G401 (cell line): ENCODE measurements around the gene SHROOM3. TPM values are rescaled to one million over a fixed set of nuclear protein-coding genes. Genes with fewer than 3 reads are reported as not detected.
A peak's percentile ranks its signal among the peaks of the same experiment; 100 is the strongest.

ENCODE experiments used
- DNase-seq: peaks from one replicate; pipeline ENCODE4 v3.0.0-alpha.2; 2015; ENCODE audit warnings: low spot score
- in situ Hi-C: cut with HindIII; loops from 2 replicates; pipeline ENCODE4 v1.10.0; 2016; ENCODE audit warnings: low sequenced_read_pairs, mixed read lengths
- total RNA-seq: library from RNA; depleted of rRNA; stranded (reverse); fragments of >200 nt; shearing (Covaris generic); gene quantifications from 2 replicates; pipeline ENCODE4 v1.2.3, GENCODE V29; 2014

The SHROOM3 gene
- total RNA-seq, 1 experiment from 2014 or later: 58.4 TPM

DNA sequence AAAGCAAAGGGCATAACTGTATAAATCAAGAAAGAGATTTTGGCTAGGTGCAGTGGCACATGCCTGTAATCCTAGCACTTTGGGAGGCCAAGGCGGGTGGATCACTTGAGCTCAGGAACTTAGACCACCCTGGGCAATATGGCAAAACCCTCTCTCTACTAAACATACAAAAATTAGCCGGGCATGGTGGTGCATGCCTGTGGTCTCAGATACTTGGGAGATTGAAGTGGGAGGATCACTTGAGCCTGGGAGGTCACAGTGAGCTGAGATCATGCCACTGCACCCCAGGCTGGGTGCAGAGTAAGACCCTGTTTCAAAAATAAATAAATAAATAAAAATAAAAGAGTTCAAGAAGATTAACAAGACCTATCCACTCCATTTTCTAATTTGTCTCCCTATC, 235.6 kb downstream of the SHROOM3 start:
- in situ Hi-C loops: no loop called here
- DNase-seq: no peak

DNA sequence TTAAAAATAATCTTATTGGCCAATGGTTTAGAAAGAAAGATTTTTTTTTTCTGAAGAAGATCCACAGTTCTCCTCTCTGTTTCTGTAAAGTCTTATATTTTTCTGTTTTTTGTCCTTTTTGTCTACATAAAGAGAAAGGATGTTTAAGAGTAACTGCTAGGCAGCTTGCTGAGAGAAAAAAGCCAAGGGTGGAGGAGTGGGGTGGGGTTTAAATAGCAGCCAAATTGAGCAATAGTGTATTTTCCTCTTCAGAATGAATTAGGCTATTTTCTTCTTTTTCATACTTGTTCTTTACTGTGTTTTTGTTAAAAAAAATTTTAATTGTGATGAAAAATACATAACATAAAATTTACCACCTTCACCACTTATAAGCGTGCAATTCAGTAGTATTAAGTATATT, 238.3 kb downstream of the SHROOM3 start:
- in situ Hi-C loops: no loop called here

DNA sequence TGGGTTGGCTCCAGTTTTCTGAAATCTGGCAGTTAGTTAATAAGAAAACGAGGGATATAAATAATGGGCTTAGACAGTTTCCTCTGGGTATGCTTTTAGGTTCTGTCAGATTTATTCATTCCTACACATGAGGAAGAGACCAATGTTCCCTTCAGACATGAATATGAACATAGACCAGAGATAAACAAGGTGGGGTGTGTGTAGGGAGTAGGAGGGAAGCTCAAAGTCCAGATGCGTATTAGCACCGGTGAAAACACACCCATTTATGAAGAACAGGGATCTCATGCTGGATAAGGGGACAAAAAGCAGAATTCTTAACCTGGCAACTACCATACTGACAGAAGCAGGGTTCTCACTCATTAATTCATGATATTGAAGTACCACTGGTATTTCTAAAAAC, 240.0 kb downstream of the SHROOM3 start:
- no peak for DNase-seq
- in situ Hi-C loops: no loop called here

More for the DNA sequence above, 238.3 kb downstream of the SHROOM3 start:
- no peak for DNase-seq

DNA sequence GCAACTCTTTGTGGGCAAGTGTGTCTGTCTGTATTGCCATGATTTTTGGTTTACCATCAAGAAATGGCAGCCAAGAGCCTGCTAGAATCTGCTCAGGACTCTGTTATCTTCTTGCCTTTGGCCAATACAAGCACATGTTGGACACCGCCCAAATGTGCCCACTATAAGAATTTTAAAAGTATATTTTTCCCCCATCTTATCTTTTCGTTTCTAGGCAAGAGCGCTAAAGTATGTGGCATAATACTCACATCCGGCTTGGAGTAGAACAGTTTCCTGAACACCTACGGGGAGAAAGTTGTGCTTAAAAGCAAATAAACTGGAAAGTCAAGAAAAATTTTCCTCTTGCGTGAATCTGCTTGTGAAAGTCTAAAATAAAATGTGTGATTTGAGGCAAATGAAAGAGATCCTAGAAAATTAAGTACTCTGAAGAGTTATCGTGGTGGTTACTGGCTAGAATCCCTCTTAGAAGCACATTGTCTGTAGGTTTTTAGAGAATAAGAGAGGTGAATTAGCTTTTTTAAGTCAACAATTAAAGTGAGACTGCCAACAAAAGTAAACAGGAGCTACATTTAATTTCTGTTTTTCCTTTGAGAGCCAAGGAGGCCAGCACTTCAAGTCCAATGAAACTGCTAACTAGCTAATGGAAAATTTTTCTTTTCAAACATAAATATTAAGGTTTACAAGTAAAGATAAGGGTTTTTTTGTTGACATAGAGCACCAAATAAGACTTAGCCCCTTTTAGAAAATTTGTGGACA, 242.7 kb downstream of the SHROOM3 start:
- in situ Hi-C loops: no loop called here

DNA sequence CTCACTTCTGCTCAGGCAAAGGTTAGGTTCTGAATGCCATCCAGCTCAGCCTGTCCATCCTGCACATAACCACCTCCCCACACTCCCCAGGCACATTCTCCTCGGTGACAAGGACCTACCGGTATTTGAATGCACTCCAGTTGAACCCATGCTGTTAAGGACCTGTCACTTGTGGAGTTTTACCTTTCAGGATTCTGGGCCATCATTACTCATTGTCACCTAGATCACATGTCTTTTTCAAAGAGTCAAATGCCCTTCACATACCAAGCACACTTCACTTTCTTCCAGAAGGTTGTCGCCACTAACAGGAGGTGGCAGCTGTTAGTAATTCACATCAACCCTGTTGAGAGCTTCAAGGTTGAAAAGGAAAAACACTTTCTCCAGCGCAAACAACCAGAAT, 244.7 kb downstream of the SHROOM3 start:
- in situ Hi-C loops: no loop called here
- no peak for DNase-seq

More for the DNA sequence above, 242.7 kb downstream of the SHROOM3 start:
- DNase-seq: no peak

DNA sequence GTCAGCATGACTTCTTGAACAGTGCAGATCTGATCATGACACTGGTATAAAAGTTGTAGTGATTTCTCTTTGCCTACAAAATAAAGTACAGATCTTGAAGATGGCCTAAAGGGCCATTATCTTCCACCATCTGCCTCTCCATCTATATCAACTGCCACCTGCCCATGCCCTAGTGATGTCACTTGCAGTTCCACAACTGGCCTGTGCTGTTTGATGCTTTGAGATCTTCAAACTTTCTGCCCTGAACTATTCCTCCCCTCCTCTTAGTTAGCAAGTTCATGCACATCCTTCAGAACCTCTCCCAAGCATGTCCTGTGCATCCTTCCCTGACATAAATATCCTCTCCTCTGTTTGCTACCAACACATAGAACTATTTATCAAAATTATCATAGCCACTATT, 245.9 kb downstream of the SHROOM3 start:
- no peak for DNase-seq
- in situ Hi-C loops: no loop called here

DNA sequence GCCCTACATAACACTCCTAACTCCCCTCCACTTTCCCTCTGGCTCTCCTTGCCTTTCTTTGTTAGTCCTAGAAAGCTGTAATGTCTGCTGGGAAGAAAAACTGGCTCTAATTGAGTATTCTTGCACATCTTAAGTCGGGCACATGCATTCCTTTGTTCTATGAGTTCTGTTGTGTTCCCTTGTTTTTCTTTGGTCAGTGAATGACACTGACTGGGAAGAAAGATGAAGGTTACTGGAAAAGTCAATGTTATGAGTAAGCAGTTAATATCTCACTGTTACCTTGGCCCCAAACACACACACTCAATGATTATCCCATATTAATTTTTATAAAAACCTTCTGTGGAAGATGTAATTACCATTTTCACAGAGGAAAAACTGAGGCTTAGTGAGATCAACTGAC, 247.0 kb downstream of the SHROOM3 start:
- in situ Hi-C loops: no loop called here

DNA sequence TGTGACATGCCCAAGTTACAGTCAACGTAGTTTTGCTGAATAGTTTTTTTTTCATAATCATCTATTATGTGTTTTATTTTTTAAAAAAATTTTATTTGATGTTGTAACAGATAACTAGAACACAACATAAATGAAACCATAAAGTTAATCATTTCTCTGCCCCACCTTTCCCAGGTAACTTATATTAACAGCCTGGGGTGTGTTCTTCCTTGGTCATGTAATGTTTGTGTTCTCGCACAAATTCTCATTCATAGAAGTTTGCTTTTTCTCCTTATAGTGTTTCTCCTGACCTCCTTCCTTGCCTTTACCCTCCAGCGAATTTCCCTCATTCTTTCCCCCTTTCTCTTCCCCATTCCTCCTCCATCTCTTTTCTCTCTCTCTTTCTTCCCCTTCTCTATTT, 248.1 kb downstream of the SHROOM3 start:
- in situ Hi-C loops: no loop called here
- no peak for DNase-seq

More for the DNA sequence above, 247.0 kb downstream of the SHROOM3 start:
- DNase-seq: no peak

DNA sequence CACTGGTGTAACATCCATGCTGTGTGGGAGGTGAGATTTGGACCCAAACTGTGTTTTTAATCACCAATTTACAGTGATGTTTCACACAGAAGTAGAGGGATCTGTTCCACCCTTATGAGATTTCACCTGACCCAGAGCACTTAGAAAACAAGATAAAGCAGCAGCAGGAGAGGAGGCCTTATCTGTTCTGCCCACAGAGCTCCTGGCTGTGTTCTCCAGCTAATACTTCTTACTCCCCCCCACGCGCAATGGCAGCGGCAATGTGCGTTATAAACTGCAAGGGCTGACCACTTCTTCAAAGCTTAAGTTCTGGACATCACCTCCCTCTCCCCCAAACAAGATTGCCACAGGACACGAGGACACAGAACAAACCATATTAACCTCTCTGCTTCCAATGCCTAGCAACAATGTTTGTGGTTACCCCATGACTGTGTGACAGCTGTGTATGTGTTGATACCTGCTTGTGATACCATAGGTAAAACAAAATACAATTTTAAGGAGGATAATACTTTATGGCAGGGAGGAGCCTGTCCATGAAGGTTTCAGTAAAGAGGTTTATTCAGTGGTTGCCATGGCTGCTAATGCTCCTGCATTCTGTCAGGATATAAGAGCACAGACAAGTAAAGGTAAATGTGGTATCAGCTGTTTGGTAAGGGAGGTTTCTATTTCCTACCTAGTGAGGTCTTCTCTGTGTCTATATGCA, 252.9 kb downstream of the SHROOM3 start:
- in situ Hi-C loops: no loop called here
- DNase-seq: peak; percentile 67

DNA sequence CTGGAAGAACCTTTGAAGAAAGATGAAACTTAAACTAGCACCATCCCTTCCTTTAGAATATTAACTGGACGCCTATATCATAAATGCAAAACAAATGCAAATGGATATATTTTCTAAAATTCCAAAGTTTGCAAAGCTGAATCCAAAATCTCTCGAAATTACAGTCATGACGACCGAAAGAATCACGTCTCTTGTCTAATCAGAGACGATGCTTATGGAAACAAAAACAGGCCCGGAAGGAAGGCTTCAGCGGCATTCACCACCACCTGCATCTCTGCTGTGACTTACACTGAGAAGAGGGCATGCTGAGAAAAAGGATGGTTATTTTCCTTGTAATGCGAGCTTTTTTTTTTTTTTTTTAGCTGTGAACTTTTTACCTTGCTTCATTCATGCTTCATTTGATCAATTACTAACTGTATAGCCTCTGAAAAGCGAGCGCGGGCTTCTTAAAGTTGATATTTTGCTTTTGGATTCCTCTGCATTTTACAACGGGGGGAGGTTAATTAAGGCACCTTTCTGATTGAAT, 253.7 kb downstream of the SHROOM3 start:
- in situ Hi-C loops: no loop called here
- DNase-seq: peak; percentile 76

DNA sequence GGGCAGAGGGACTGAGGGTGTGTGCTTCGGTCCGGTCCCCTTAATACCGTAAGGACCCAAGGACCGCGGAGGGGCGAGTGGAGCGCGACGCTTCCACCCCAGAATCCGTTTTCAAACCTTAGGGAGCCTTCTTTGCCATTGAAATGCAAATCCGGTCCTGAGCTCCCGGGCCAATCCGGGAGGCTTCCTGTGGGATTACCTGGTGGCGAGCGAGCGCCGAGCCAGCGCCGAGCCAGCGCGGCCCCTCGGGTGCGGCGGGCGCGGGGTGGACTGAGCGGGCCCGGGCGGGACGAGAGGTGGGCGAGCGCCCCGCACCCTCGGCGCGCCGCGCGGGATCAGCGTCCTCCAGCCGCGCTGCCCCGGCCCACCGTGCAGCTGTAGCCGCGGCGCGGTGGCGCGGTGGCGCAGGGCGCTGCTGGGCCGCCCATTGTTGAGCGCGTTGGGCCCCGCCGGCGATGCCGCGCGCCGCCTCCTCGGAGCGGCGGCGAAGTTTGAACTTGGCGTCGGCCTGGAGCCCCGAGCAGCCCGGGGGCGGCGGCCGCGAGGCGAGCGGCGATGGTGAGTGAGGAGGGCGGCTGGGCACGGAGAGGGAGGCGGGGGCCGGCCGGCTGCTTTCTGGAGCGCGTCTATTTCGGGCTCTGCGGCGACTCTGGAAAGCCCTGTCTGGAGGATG, 254.3 kb downstream of the SHROOM3 start:
- peak; percentile 71 for DNase-seq

DNA sequence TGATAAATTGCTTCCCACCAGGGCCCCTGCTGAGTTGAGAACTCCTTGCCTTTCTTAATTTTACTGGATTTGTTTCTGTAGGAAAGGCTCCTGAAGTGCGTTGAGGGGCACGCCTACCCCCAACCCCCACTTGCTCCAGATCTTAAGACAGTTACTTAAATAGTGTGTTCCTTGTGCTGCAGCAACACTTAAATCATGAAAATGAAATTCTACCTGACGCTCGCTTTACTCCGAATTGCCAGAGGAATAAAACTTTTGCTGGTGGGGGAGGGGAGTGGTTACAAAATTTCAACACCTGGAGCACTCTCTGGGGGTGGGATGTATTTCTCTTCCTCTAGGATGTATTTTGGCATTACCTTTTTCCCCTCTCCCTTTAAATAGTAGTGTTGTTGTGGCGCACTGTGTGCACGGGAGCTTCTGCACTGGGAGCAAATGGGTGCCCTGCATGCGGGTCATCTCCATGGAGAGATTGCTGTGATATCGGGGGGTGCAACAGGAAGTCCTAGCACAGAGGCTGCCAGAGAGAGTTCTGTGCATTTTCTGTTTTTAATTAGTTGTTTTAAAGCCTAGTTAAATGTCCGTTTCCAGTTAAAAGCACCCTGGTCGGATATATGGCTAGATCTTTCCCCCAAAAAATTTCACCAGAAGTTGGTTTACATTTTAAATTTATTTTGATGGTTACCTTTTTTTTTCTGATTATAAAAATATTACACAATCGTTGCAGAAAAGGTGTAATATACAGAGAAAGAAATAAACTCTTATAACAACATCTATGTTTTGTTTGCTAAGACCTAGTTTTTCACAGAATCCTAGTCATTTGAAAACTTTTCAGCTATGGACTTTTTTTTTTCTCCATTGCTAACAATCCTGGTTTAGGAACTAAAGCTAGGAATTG, 255.2 kb downstream of the SHROOM3 start:
- in situ Hi-C loops: no loop called here
- no peak for DNase-seq

More for the DNA sequence above, 254.3 kb downstream of the SHROOM3 start:
- in situ Hi-C loops: no loop called here

DNA sequence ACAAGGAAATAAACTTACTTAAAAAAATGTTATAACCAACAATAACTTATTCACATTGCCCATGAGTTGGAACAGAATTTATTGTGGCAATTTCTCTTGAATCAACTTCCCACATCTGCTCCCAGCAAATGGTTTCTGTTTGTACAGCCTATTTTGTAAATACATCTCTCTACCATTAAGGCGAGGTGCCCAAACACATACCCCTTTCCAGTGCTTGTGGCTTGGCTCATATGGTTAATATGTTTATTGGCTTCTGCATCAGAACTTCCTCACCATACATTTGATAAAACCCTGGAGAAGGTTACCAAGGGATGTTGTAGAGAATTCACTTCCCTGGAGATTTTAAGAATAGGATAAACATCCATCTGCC, 255.9 kb downstream of the SHROOM3 start:
- in situ Hi-C loops: no loop called here
- DNase-seq: peak; percentile 39

DNA sequence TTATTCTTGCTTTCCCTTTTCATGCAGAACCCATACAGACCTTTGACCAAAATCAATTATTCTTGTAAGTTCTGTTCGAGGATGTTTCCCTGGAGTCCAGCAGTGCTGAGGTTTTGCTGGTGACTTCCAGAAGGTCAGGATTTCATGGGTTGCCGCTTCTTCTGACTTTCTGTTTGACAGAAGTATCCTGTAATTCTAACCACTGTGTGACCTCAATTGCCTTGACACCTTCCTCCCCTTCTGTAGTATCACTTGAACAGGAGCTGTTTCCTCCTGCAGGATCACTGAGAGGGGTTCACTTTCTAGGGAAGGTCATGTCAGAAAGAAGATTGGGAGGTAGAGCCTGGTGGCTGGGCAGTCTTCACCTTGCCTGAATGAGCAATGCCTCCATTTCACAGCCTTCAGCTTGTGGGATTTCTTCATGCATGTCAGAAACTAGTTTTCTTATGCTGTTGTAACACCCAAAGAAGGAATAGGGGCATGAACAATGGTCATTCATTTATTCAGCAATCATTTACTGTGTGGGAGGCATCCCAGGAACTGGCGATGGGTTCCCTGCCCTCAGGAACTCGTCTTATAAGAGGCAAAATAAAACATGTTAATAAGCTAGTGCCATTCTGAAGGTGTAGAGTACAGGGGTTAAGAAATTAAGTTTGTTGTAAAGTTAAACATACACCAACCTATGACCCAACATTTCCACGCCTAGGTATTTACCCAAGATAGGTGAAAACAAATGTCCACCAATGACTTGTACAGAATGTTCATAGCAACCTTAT, 257.0 kb downstream of the SHROOM3 start:
- no peak for DNase-seq
- in situ Hi-C loops: no loop called here

DNA sequence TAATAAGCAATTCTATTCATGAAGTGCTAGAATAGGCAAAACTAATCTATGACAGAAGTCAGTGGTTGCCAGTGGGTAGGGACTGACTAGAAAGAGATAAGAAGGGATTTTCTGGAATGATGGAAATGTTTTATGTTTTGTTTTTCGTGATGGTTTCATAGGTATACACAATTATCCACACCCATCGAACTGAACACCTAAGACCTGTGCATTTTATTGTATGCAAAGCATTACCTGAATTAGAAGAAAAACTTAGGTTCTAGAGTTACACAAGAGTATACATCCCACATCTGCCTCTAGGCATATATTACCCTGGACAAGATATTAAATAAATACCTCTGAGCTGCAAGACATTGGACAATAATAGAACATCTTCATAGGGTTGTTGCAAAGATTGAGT, 257.7 kb downstream of the SHROOM3 start:
- in situ Hi-C loops: no loop called here
- no peak for DNase-seq

DNA sequence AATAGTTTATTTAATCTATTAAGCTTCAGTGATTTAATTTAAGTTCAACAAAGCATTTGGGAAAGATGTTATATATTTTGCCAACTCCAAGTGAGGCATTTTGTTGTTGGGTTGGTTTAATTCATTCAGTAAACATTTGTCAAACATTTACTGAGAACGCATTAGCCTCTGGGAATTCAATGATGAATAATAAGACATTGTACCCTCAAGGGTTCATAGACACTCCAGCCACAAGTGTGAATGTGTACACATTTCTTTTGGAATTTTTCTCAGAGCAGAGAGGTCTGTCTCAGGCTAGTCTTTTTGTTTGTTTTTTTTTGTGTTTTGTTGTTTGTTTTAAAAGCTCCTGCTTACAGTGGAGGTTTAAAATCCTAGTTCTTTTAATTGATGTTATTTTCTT, 259.0 kb downstream of the SHROOM3 start:
- no peak for DNase-seq
- in situ Hi-C loops: no loop called here

DNA sequence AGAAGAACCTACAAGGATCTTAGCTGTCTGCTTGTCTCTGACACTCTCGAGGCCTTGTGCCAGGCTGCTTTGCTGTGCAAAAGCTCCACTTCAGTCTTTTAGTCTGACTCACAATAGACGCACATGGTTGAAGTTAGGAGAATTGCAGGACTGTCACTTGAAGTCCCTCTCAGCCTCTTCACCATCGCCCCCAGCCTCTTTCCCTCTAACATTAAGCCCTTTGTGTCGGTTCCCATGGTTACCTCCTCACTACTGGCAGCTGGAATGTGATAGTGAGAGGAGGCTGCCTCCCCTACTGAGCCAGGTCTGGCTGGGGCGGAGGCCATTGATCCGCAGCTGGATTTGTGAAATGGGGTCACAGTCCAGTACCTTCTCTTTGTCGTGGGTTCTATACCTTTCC, 261.1 kb downstream of the SHROOM3 start:
- no peak for DNase-seq
- in situ Hi-C loops: no loop called here

DNA sequence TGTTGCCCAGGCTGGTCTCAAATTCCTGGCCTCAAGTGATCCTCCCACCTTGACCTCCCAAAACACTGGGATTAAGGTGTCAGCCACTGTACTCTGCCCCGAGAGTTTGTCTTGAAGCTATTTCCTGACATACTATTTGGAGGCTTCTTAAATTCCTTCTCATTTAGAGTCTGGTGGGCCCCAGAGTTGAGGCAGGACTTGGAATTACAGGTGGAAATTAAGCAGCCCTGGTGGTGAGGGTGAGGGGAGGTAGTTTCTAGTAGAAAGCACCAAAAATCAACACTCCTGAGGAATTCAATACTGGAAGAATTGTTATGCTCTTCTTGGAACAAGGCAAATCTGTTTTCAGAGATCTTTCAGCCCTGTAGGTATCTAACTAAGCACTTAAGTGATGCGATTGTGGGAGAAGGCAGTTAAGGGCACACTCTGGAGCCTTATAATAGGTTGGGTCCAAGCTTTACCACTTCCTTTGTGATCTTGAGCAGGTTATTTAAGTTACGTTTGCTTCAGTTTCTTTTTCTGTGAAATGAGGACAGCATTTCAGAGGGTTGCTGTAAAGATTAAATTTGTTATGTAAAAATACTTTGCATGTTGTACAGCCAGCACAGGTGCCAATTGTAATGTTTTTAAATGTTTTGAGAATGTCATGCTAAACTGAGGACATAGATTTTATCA, 262.2 kb downstream of the SHROOM3 start:
- DNase-seq: no peak
- in situ Hi-C loops: no loop called here
